A549 treated with AZD9567 at 1 μM for 4 hours (cell line): Measurements from ENCODE around the gene PRR19. TPM values are rescaled to one million over a fixed set of nuclear protein-coding genes. Genes with fewer than 3 reads are reported as not detected.

Source experiments
- total RNA-seq: library from RNA; stranded (reverse); fragments of 200-300 nt; extraction: Qiagen RNA extraction; gene quantifications from 5 replicates; pipeline ENCODE4 v1.2.3, GENCODE V29; 2022; ENCODE audit not compliant: insufficient read depth

PRR19 gene
- total RNA-seq, result 3.5 to 7.3 TPM (median 4.1 TPM) in 5 replicates

GRCh38 chr19:42301646-42302203 lies at the start of gene PRR19:
Gene PRR19 (plus strand): TSS chr19:42302132. CDS start chr19:42309585, 7,453 bp downstream.

GRCh38 chr19:42254850-42255765 lies 46.8 kb upstream of the PRR19 start, which contains the start of gene ERF:
Gene ERF (minus strand): TSS chr19:42255128. CDS start chr19:42254999, 129 bp downstream.

GRCh38 chr19:42268704-42269477 lies 33.0 kb upstream of the PRR19 start, which contains the start of gene CIC:
Gene CIC (plus strand): TSS chr19:42269252. CDS start chr19:42271784, 2,532 bp downstream.

GRCh38 chr19:42313096-42313839 lies 11.3 kb downstream of the PRR19 start, which contains the start of gene TMEM145:
Gene TMEM145 (plus strand): TSS chr19:42313309. CDS start chr19:42313377, 68 bp downstream.

GRCh38 chr19:42325308-42325895 lies 23.5 kb downstream of the PRR19 start, which contains the start of gene MEGF8:
Gene MEGF8 (plus strand): TSS chr19:42325635. CDS start chr19:42326244, 609 bp downstream.

Other genes starting within 250 kb of the PRR19 start
- gene GRIK5, start 231.9 kb upstream of the PRR19 start, total RNA-seq, result 0.39 to 0.84 TPM (median 0.51 TPM) in 5 replicates
- 35.6 to 44.4 TPM (median 39.7 TPM) in 5 replicates for gene ZNF574, start 226.0 kb upstream of the PRR19 start, total RNA-seq
- gene POU2F2, start 169.7 kb upstream of the PRR19 start, total RNA-seq, result 0.23 to 1.1 TPM (median 0.40 TPM) in 5 replicates
- 47.7 to 74.6 TPM (median 67.5 TPM) in 5 replicates for gene DEDD2, start 84.5 kb upstream of the PRR19 start, total RNA-seq
- 17.6 to 22.0 TPM (median 19.8 TPM) in 5 replicates for gene ZNF526, start 81.8 kb upstream of the PRR19 start, total RNA-seq
- 108 to 158 TPM (median 149 TPM) in 5 replicates for gene GSK3A, start 59.5 kb upstream of the PRR19 start, total RNA-seq
- 110 to 145 TPM (median 117 TPM) in 5 replicates for gene ERF, start 47.0 kb upstream of the PRR19 start, total RNA-seq
- 39.8 to 51.4 TPM (median 48.5 TPM) in 5 replicates for gene CIC, start 32.9 kb upstream of the PRR19 start, total RNA-seq
- gene PAFAH1B3, start 492 bp downstream of the PRR19 start, total RNA-seq, result 146 to 166 TPM (median 152 TPM) in 5 replicates
- 3.1 to 4.6 TPM (median 3.6 TPM) in 4 of 5 replicates, not detected in the other for gene TMEM145, start 11.2 kb downstream of the PRR19 start, total RNA-seq
- 19.4 to 25.8 TPM (median 23.4 TPM) in 5 replicates for gene MEGF8, start 23.5 kb downstream of the PRR19 start, total RNA-seq
- 31.4 to 52.9 TPM (median 48.6 TPM) in 5 replicates for gene CNFN, start 88.2 kb downstream of the PRR19 start, total RNA-seq
- gene LIPE, start 125.3 kb downstream of the PRR19 start, total RNA-seq, result 1.5 to 3.1 TPM (median 2.3 TPM) in 5 replicates
- gene CXCL17, start 140.8 kb downstream of the PRR19 start, total RNA-seq, result 0.09 to 0.11 TPM in 2 of 5 replicates, not detected in the others
- 1.3 to 2.4 TPM (median 1.4 TPM) in 5 replicates for gene CEACAM1, start 226.3 kb downstream of the PRR19 start, total RNA-seq